Right lobe of liver (tissue), 6 donors: ENCODE measurements around the gene VAPB. TPM values are rescaled to one million over a fixed set of nuclear protein-coding genes. Genes with fewer than 3 reads are reported as not detected.

Source experiments
- ATAC-seq, 4 donors: fragments of 200-7000 bp; cut with Tn5 transposase; one replicate each; pipeline ENCODE4 v1.9.1; 2020; ENCODE audit warnings: mild to moderate bottlenecking in 4 of 4, moderate library complexity in 4 of 4
- DNase-seq, 3 donors: peaks; one replicate each; pipeline ENCODE4 v3.0.0-alpha.2; 2020
- H3K27ac ChIP-seq, 3 donors: fragments of 200-600 bp; one replicate each; pipeline ENCODE4 v1.8.0; 2022
- H3K27me3 ChIP-seq, 2 donors: fragments of 200-600 bp; one replicate each; pipeline ENCODE4 v1.8.0; 2022
- H3K36me3 ChIP-seq, 4 donors: fragments of 200-600 bp; sonication (generic) in 1 of 4; one replicate each; pipeline versions ENCODE4 v1.5.1 to v1.8.0; 2017 to 2022; ENCODE audit warnings: control low read depth in 1 of 4
- H3K4me1 ChIP-seq, 4 donors: fragments of 200-600 bp; sonication (generic) in 1 of 4; one replicate each; pipeline versions ENCODE4 v1.5.1 to v1.8.0; 2017 to 2022; ENCODE audit warnings: control low read depth in 1 of 4
- H3K4me3 ChIP-seq, 3 donors: fragments of 200-600 bp; one replicate each; pipeline ENCODE4 v1.8.0; 2022
- H3K9me3 ChIP-seq, 4 donors: fragments of 200-600 bp; sonication (generic) in 1 of 4; one replicate each; pipeline versions ENCODE4 v1.5.1 to v1.8.0; 2017 to 2022; ENCODE audit warnings: control low read depth in 1 of 4
- POLR2A ChIP-seq: fragments of 450-650 bp; IDR thresholded peaks from one replicate; pipeline ENCODE4 v1.6.1; 2017; ENCODE audit warnings: antibody characterized with exemption, mild to moderate bottlenecking
- WGBS: methylation state at CpG from one replicate; pipeline ENCODE4 v1.1.6; 2018; ENCODE audit warnings: low coverage, low lambda C conversion rate; ENCODE audit not compliant: insufficient coverage; ENCODE audit errors: missing lambda C conversion rate; 5-methylcytosine and 5-hydroxymethylcytosine counted together
- intact Hi-C, 2 donors: fragments of 100-400 bp; cut with DNase I; formaldehyde crosslinking; loops; one replicate each; pipeline versions ENCODE4 v1.11.2 to v1.14.1; 2022
- total RNA-seq, 6 experiments: library from RNA; depleted of rRNA in 2 of 6; stranded (reverse); fragments of >200 nt in 2 of 6; fragmentation: NEBNext Ultra II Directional in 3 of 6; extraction: Animal tissue kit (Norgen Biotek cat#: 25700) in 3 of 6; gene quantifications; one replicate each; pipeline versions ENCODE4 v1.1.0 to v1.2.4, GENCODE V29; 2016 to 2023
- TF ChIP-seq, protein P1 (sequence below), 4 donors: fragments of 200-600 bp in 3 of 4; fragments of 450-650 bp in 1 of 4; IDR thresholded peaks; one replicate each; pipeline versions ENCODE4 v1.5.1 to v1.8.0; 2016 to 2022; ENCODE audit warnings: antibody characterized with exemption in 4 of 4, mild to moderate bottlenecking in 2 of 4
- donor health status: DM: no; HTN: yes; CAD: no.
- donor health status: DM: no; HTN: no; CAD: no.
- donor health status: DM: no; HTN: no; CAD: no.
- donor health status: DM: no; HTN: yes; CAD: no.
- donor health status: DM: no; HTN: yes; CAD: no.

Gene VAPB
- total RNA-seq, 6 experiments from 2014 or later = 17.5 to 42.9 (median 31.4) TPM

DNA sequence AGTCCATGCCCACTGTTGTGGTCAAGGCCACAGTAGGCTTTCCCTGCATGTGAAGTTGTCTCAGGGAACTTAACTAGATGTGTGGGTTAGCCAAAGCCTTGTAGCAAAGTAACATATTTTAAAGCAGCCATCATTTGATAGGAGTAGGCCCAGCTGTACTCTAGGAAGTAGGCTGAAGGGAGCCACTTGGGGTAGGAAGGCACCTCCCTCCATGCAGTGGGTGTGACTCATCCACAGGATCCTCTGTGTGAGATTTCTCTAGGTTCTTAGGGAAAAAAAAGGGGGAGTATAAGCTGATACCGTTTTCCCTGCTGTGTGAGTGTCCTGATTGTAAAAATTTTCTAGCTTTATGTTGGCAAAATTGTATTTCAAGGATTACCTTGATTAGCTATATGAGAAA lies 44.7 kb downstream of the VAPB start:
- H3K36me3 ChIP-seq = no peaks in the 10 kb centered on the region
- ATAC-seq = no peak
- H3K4me1 ChIP-seq = peaks cover 0 to 49% (median 27%) of the 10 kb centered on the region in 4 donors
- WGBS = 71% methylated on average over 1 of the region's 1 CpG
- TF ChIP-seq, protein P1, sequence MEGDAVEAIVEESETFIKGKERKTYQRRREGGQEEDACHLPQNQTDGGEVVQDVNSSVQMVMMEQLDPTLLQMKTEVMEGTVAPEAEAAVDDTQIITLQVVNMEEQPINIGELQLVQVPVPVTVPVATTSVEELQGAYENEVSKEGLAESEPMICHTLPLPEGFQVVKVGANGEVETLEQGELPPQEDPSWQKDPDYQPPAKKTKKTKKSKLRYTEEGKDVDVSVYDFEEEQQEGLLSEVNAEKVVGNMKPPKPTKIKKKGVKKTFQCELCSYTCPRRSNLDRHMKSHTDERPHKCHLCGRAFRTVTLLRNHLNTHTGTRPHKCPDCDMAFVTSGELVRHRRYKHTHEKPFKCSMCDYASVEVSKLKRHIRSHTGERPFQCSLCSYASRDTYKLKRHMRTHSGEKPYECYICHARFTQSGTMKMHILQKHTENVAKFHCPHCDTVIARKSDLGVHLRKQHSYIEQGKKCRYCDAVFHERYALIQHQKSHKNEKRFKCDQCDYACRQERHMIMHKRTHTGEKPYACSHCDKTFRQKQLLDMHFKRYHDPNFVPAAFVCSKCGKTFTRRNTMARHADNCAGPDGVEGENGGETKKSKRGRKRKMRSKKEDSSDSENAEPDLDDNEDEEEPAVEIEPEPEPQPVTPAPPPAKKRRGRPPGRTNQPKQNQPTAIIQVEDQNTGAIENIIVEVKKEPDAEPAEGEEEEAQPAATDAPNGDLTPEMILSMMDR (IDR thresholded peaks at IDR 0.05) = no peak
- no peak for TF ChIP-seq POLR2A
- no peaks in the 10 kb centered on the region for H3K27me3 ChIP-seq
- H3K9me3 ChIP-seq = no peaks in the 10 kb centered on the region
- intact Hi-C loops = no loop called here
- H3K4me3 ChIP-seq = no peak overlapping the region
- DNase-seq = no peak
- peak overlapping the region; percentile 30 to 83 (median 77) for H3K27ac ChIP-seq

DNA sequence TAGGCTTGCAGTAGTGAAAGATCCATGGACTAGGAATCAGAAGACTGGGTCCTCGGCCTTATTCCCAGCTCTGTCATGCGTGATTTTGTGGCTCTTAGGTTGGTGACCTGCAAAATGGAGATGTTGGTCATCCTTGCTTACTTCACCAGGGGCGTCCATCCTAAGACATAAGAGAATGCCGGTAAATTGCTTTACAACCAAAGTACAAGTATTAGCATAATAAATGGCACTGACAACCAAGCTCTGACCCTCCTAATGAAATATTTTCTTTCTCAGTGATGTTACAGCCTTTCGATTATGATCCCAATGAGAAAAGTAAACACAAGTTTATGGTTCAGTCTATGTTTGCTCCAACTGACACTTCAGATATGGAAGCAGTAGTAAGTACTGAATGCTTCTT lies 45.3 kb downstream of the VAPB start:
- H3K36me3 ChIP-seq = no peaks in the 10 kb centered on the region
- H3K27ac ChIP-seq = peak overlapping the region in 1 of 3 donors; percentile 83
- WGBS = 100% methylated on average over 3 of the region's 5 CpGs
- intact Hi-C loops = no loop called here
- no peak overlapping the region for H3K4me3 ChIP-seq
- no peak for DNase-seq
- TF ChIP-seq, protein P1 (IDR thresholded peaks at IDR 0.05) = no peak
- TF ChIP-seq POLR2A = no peak
- ATAC-seq = no peak
- H3K4me1 ChIP-seq = peaks cover 0 to 51% (median 29%) of the 10 kb centered on the region in 4 donors
- H3K27me3 ChIP-seq = no peaks in the 10 kb centered on the region
- H3K9me3 ChIP-seq = no peaks in the 10 kb centered on the region

DNA sequence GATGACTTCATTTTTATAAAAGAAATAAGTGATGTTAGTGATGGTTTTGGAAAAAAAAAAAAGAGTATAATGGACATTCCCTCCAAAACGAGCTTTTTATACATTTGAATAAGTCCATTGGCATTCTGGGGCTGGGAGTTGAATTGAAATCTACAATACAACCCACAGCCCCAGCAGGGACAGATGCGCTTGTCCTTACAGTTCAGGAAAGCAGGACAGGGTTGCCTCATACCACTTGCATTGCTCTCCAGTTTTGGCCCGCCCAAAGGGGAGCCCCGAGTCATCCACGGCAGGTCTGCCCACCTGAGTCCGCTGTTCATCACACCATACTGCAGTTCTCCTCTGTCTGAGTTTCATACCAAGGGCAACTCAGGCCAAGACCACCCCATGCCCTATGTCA lies 46.2 kb downstream of the VAPB start:
- H3K27me3 ChIP-seq = no peaks in the 10 kb centered on the region
- 86% methylated on average over 2 of the region's 6 CpGs for WGBS
- intact Hi-C loops = no loop called here
- H3K9me3 ChIP-seq = no peaks in the 10 kb centered on the region
- no peak overlapping the region for H3K4me3 ChIP-seq
- DNase-seq = no peak
- no peak for ATAC-seq
- peaks cover 0 to 54% (median 29%) of the 10 kb centered on the region in 4 donors for H3K4me1 ChIP-seq
- H3K27ac ChIP-seq = no peak overlapping the region
- no peaks in the 10 kb centered on the region for H3K36me3 ChIP-seq
- TF ChIP-seq POLR2A = no peak
- TF ChIP-seq, protein P1 (IDR thresholded peaks at IDR 0.05) = no peak

DNA sequence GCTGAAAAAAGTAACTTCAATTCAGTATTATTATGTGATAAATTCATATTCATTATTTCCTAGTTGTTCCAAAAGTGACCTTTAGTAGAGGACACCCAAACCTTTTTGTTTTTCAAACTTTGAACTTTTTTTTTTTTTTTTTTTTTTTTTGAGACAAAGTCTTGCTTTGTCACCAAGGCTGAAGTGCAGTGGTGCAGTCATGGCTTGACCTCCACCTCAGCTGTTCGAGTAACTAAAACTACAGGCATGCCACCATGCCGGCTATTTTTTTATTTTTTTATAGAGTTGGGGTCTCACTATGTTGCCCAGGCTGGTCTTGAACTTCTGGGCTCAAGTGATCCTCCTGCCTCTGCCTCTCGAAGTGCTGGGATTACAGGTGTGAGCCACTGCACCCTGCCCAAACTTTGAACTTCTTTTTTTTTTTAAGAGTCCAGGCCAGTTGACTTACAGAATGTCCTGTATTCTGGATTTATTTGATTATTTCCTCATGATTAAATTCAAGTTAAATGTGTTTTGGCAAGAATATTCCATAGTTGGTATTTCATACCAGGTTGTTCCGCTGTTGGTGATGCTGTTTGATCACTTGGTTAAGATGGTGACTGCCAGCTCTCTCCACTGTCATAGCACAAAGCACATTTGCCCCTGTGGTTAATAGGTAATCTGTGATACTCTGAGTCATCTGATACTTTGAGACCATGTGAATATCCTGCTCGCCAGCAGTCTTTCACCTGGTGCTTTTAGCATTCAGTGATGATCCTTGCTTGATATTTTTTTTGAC lies 48.0 kb downstream of the VAPB start:
- Histone ChIP-seq H3K27me3 (no peaks in the 10 kb centered on the region), H3K36me3 (peaks cover 0 to 12% (median 2%) of the 10 kb centered on the region in 4 donors), H3K4me1 (peaks cover 0 to 42% (median 20%) of the 10 kb centered on the region in 4 donors), H3K9me3 (no peaks in the 10 kb centered on the region), H3K27ac (peak overlapping the region; percentile 78 to 90 (median 78)), H3K4me3 (no peak overlapping the region)
- DNase-seq (peak in 1 of 3 donors; percentile 78), ATAC-seq (peak; percentile 82 to 93 (median 86))
- 63% methylated on average over 4 of the region's 5 CpGs for WGBS
- TF ChIP-seq, protein P1 (IDR thresholded peaks at IDR 0.05) = no peak
- no peak for TF ChIP-seq POLR2A
- intact Hi-C loops = no loop called here
